Camera-type eye (tissue), 1 donor: ENCODE measurements around the gene RNF112. TPM values are rescaled to one million over a fixed set of nuclear protein-coding genes. Genes with fewer than 3 reads are reported as not detected.

ENCODE experiments used
- total RNA-seq: library from RNA; depleted of rRNA; stranded (reverse); fragments of >200 nt; gene quantifications from one replicate; pipeline ENCODE4 v1.2.3, GENCODE V29; 2014

RNF112 gene, protein sequence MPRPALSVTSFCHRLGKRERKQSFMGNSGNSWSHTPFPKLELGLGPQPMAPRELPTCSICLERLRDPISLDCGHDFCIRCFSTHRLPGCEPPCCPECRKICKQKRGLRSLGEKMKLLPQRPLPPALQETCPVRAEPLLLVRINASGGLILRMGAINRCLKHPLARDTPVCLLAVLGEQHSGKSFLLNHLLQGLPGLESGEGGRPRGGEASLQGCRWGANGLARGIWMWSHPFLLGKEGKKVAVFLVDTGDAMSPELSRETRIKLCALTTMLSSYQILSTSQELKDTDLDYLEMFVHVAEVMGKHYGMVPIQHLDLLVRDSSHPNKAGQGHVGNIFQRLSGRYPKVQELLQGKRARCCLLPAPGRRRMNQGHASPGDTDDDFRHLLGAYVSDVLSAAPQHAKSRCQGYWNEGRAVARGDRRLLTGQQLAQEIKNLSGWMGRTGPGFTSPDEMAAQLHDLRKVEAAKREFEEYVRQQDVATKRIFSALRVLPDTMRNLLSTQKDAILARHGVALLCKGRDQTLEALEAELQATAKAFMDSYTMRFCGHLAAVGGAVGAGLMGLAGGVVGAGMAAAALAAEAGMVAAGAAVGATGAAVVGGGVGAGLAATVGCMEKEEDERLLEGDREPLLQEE
- 5.4 TPM for total RNA-seq

GRCh38 chr17:19410875-19411620 is at the start of gene RNF112:
RNF112 (plus strand) TSS chr17:19411232; CDS start chr17:19411409, 177 bp downstream.

GRCh38 chr17:19362277-19363113 is 48.5 kb upstream of the RNF112 start, which contains the start of gene B9D1:
B9D1 (minus strand) TSS chr17:19362723; CDS start chr17:19362569, 154 bp downstream.

DNA sequence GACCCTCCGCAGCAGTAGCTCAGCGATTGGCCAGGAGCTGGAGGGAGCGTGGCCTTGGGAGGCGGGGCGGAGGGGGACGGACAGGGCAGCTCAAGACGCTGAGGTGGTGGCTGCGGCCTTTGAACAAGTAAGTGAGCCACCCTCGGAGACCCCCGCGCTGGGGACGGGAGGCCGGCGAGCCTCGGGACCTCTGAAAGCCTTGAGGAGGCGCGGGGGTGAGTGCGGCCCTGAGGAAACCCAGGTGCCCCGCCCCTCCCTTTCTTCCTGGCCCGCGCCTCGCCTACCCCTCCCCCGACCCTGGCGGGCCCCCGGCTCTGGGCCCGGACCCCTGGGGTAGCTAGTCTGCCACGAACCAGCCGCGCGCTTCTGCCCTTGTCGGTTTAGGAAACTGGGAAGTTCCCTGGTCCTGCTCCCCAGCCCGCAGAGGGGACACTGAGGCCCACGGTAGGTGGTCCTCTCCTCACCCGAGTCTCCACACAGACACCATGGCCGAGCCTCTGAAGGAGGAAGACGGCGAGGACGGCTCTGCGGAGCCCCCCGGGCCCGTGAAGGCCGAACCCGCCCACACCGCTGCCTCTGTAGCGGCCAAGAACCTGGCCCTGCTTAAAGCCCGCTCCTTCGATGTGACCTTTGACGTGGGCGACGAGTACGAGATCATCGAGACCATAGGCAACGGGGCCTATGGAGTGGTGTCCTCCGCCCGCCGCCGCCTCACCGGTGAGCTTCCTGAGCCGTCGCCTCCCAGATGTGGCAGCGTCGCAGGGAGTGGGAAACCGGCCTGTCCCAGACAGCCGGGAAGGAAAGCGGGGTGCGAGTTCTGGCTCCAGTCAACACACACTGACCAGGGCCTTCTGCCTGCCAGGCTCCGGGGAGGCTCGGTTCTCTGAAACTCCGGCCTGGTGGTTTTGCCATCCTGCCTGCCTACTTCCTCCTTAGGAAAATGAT is 32.3 kb upstream of the RNF112 start, which contains the start of gene MAPK7:
Gene MAPK7 (plus strand): TSS at position 83 of the 945 bp plus-strand sequence. CDS start 403 bp downstream, at position 486.

GRCh38 chr17:19386974-19387920 is 23.8 kb upstream of the RNF112 start, which contains the start of gene MFAP4:
MFAP4 (minus strand) TSS chr17:19387190; CDS start chr17:19387155, 35 bp downstream.

Other genes with a start within 250 kb of the RNF112 start
- gene EPN2, start 173.9 kb upstream of the RNF112 start, total RNA-seq: 58.2 TPM
- 28.5 TPM for gene B9D1, start 48.5 kb upstream of the RNF112 start, total RNA-seq
- gene MAPK7, start 32.7 kb upstream of the RNF112 start, total RNA-seq: 29.1 TPM
- gene MFAP4, start 24.0 kb upstream of the RNF112 start, total RNA-seq: 84.2 TPM
- 8.7 TPM for gene SLC47A1, start 122.6 kb downstream of the RNF112 start, total RNA-seq
- 135 TPM for gene ALDH3A2, start 237.5 kb downstream of the RNF112 start, total RNA-seq